B cell (primary cell): Measurements from ENCODE around the gene HSPB6. TPM values are rescaled to one million over a fixed set of nuclear protein-coding genes. Genes with fewer than 3 reads are reported as not detected.

Source experiments
- ATAC-seq: fragments of 200-7000 bp; cut with Tn5 transposase; one replicate; pipeline ENCODE4 v1.10.0; 2021; ENCODE audit warnings: low read depth, mild to moderate bottlenecking, moderate number of reproducible peaks, moderate library complexity
- CTCF ChIA-PET: fragments of 350-600 bp; sonication (Branson Sonifier 250); formaldehyde crosslinking; loops from one replicate; lab custom pipeline; 2021; ENCODE audit warnings: antibody characterized with exemption, inconsistent platforms; lab: Charles Lee
- POLR2A ChIA-PET: fragments of 350-600 bp; sonication (Branson Sonifier 250); formaldehyde crosslinking; loops from one replicate; lab custom pipeline; 2021; ENCODE audit warnings: antibody characterized with exemption; lab: Charles Lee
- DNase-seq: peaks from one replicate; pipeline ENCODE4 v3.0.0; 2013
- H2AFZ ChIP-seq: 2 replicates; pipeline ENCODE4 v1.6.1; 2012; ENCODE audit warnings: mild to moderate bottlenecking, low read depth, low read length; ENCODE audit not compliant: insufficient read depth, poor library complexity, severe bottlenecking
- H3K27ac ChIP-seq, 2 donors: 1 replicate in 1 of 2; 2 replicates in 1 of 2; pipeline ENCODE4 v1.5.1; 2012 to 2013; ENCODE audit warnings: low read length in 2 of 2, mild to moderate bottlenecking in 2 of 2, moderate library complexity in 1 of 2
- H3K27me3 ChIP-seq, 4 experiments: fragments of 200-600 bp in 1 of 4; sonication (generic) in 1 of 4; replicated peaks in 1 of 4; 1 replicate in 2 of 4; 2 replicates in 2 of 4; pipeline versions ENCODE4 v1.6.1 to v1.7.0; 2013 to 2016; ENCODE audit warnings: low read length in 3 of 4, mild to moderate bottlenecking in 2 of 4, mixed read lengths in 1 of 4, moderate library complexity in 1 of 4; ENCODE audit not compliant: insufficient read depth in 4 of 4, control insufficient read depth in 3 of 4; ENCODE audit errors: control extremely low read depth in 1 of 4
- H3K36me3 ChIP-seq, 2 experiments: replicated peaks in 1 of 2; 1 replicate in 1 of 2; 2 replicates in 1 of 2; pipeline versions ENCODE4 v1.6.1 to v1.7.1; 2013; ENCODE audit warnings: low read length in 1 of 2; ENCODE audit not compliant: insufficient read depth in 2 of 2, control insufficient read depth in 1 of 2; ENCODE audit errors: control extremely low read depth in 1 of 2, extremely low read depth in 1 of 2
- H3K4me1 ChIP-seq, 2 donors: fragments of 200-600 bp in 1 of 2; sonication (generic) in 1 of 2; 1 replicate in 1 of 2; 2 replicates in 1 of 2; pipeline versions ENCODE4 v1.5.1 to v1.6.1; 2013 to 2017; ENCODE audit warnings: low read length in 2 of 2; ENCODE audit not compliant: control insufficient read depth in 2 of 2, insufficient read depth in 2 of 2
- H3K4me2 ChIP-seq: replicated peaks from 2 replicates; pipeline ENCODE3; 2012; ENCODE audit warnings: mild to moderate bottlenecking, low read depth, low read length; ENCODE audit not compliant: poor library complexity, severe bottlenecking
- H3K4me3 ChIP-seq, 5 experiments: fragments of 200-600 bp in 1 of 5; sonication (generic) in 1 of 5; 1 replicate in 3 of 5; 2 replicates in 2 of 5; pipeline versions ENCODE4 v1.5.1 to v1.7.0; 2011 to 2016; ENCODE audit warnings: low read length in 4 of 5, mild to moderate bottlenecking in 4 of 5, low read depth in 2 of 5, control low read depth in 1 of 5, moderate library complexity in 1 of 5; ENCODE audit not compliant: insufficient read depth in 1 of 5; ENCODE audit errors: control extremely low read depth in 1 of 5, extremely low read depth in 1 of 5
- H3K79me2 ChIP-seq: fragments of 200-600 bp; sonication (generic); one replicate; pipeline ENCODE4 v1.6.0; 2016; ENCODE audit warnings: low read length; ENCODE audit not compliant: control insufficient read depth, insufficient read depth
- H3K9ac ChIP-seq: fragments of 200-600 bp; sonication (generic); 2 replicates; pipeline ENCODE4 v1.6.1; 2017; ENCODE audit warnings: mild to moderate bottlenecking, low read length, moderate library complexity
- H3K9me3 ChIP-seq, 3 donors: one replicate each; pipeline versions ENCODE4 v1.6.1 to v1.7.1; 2013; ENCODE audit warnings: low read length in 2 of 3; ENCODE audit not compliant: control insufficient read depth in 2 of 3, insufficient read depth in 1 of 3; ENCODE audit errors: control extremely low read depth in 1 of 3
- H4K20me1 ChIP-seq: 2 replicates; pipeline ENCODE4 v1.6.0; 2012; ENCODE audit warnings: mild to moderate bottlenecking, low read length; ENCODE audit not compliant: insufficient read depth, control insufficient read depth, poor library complexity, severe bottlenecking
- H3K27ac Mint-ChIP-seq: one replicate; pipeline ENCODE4 v1.8.0; 2021; ENCODE audit warnings: mixed read lengths
- H3K27me3 Mint-ChIP-seq: one replicate; pipeline ENCODE4 v1.8.0; 2021; ENCODE audit warnings: mixed read lengths
- H3K4me1 Mint-ChIP-seq: one replicate; pipeline ENCODE4 v1.8.0; 2021; ENCODE audit warnings: mixed read lengths
- H3K4me3 Mint-ChIP-seq: one replicate; pipeline ENCODE4 v1.8.0; 2021; ENCODE audit warnings: mixed read lengths
- H3K9me3 Mint-ChIP-seq: one replicate; pipeline ENCODE4 v1.8.0; 2022; ENCODE audit warnings: mixed read lengths; ENCODE audit not compliant: insufficient read depth
- EZH2 ChIP-seq: IDR thresholded peaks from 2 replicates; pipeline ENCODE4 v1.6.1; 2012; ENCODE audit warnings: borderline replicate concordance, low read depth, mild to moderate bottlenecking, moderate library complexity, low read length; ENCODE audit not compliant: insufficient read depth, poor library complexity, severe bottlenecking
- WGBS: methylation state at CpG from one replicate; pipeline ENCODE4 v1.1.5; 2013; ENCODE audit warnings: missing lambda C conversion rate; ENCODE audit not compliant: insufficient coverage; 5-methylcytosine and 5-hydroxymethylcytosine counted together
- intact Hi-C: fragments of 100-400 bp; cut with micrococcal nuclease; formaldehyde crosslinking; loops from one replicate; pipeline ENCODE4 v1.10.0; 2022
- polyA plus RNA-seq: library from polyadenylated mRNA; depleted of rRNA; stranded (reverse); fragments of >200 nt; gene quantifications from 2 replicates; pipeline ENCODE4 v1.2.3, GENCODE V29; 2012
- total RNA-seq, 2 donors: library from RNA; stranded (reverse); fragments of 120-200 nt in 1 of 2; gene quantifications; 1 replicate in 1 of 2; 2 replicates in 1 of 2; pipeline versions ENCODE4 v1.2.3 to v1.2.4, GENCODE V29; 2013 to 2022
- TF ChIP-seq, protein P1 (sequence below): fragments of 200-600 bp; IDR thresholded peaks from one replicate; pipeline ENCODE4 v1.8.0; 2022; ENCODE audit warnings: antibody characterized with exemption, mild to moderate bottlenecking

Gene HSPB6
- total and polyA plus RNA-seq, 2 donors (not counting 1 experiment from before 2014, with no cell fraction given): not detected

DNA sequence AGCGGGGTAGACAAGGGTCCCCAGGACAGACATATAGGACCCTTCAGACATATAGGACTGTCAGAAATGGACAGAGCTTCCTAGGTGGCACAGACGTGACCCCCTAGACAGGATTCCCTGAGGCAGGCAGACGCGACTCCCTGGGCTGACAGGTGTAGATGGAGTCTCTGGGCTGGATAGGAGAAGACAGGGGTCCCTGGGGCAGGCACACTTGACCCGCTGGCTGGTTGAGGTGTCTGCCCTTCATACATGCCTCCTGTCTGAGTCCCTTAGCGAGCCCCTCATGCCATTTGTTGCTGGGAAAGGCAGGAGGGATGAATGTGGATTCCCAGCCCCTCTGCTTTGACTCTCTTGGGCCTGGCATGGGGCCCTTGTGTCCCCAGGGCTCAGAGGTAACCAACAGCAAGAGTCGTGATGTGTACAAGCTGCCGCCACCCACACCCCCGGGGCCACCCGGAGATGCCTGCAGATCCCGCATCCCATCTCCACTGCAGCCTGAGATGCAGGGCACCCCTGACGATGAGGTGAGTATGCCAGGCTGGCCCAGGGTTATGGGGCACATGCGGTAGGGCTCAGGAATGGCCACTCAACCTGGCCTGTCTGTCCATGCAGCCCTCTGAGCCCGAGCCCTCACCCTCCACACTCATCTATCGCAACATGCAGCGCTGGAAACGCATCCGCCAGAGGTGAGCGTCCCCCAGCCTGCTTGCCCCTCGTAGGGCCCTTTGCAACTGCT, 3.0 kb downstream of the HSPB6 start:
- H3K27me3 Mint-ChIP-seq: peaks cover 17% of the 10 kb centered on the region
- peaks cover 0 to 20% of the 10 kb centered on the region in 2 experiments for H3K36me3 ChIP-seq
- no peak overlapping the region for H3K4me3 ChIP-seq
- peaks cover 4% of the 10 kb centered on the region for H4K20me1 ChIP-seq
- H3K4me1 ChIP-seq: peaks cover 31 to 36% of the 10 kb centered on the region in 2 donors
- H3K9me3 Mint-ChIP-seq: no peaks in the 10 kb centered on the region
- H3K9me3 ChIP-seq: peaks cover 0 to 10% (median 0%) of the 10 kb centered on the region in 3 donors
- H3K27me3 ChIP-seq: peaks cover 0 to 26% (median 10%) of the 10 kb centered on the region in 4 experiments
- H3K27ac Mint-ChIP-seq: no peak overlapping the region
- ChIA-PET POLR2A (interaction anchor here (0.6 kb wide), 1 partner anchor 591 kb away, joined by 4 read pairs; no protein-coding TSS in a partner anchor), CTCF (interaction anchor here (1.0 kb wide), 1 partner anchor 59 kb away, joined by 3 read pairs; no protein-coding TSS in a partner anchor)
- H3K4me2 ChIP-seq: no peak overlapping the region
- H3K4me3 Mint-ChIP-seq: no peak overlapping the region
- no peak overlapping the region for H3K27ac ChIP-seq
- WGBS: 95% methylated on average over 19 of the region's 20 CpGs
- H3K4me1 Mint-ChIP-seq: peaks cover 38% of the 10 kb centered on the region
- H2AFZ ChIP-seq: no peak overlapping the region
- peaks cover 25% of the 10 kb centered on the region for H3K79me2 ChIP-seq
- no peak for ATAC-seq
- no peak for DNase-seq
- TF ChIP-seq EZH2: no peak
- no peak overlapping the region for H3K9ac ChIP-seq
- intact Hi-C loops: no loop called here

DNA sequence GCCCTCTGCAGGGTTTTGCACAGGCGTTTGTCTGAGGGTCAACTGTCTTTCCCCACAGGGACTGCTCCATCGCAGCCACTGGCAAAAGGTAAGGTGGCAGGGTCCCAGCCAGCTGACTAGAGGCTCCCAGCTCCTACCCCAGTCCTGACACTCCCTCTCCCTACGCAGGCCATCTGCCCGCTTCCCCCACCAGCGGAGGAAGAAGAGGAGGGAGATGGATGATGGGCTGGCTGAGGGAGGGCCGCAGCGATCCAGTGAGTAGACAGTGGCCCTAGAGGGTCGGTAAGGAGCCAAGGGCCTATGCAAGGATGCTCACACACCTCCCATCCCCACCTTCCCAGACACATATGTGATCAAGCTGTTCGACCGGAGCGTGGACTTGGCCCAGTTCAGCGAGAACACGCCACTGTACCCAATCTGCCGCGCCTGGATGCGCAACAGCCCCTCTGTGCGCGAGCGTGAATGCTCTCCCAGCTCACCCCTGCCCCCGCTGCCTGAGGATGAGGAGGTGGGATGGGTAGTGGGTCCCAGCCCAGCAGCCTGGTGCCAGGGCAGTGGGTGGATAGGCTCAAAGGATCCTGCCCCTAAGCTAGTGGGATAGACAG, 4.0 kb downstream of the HSPB6 start:
- TF ChIP-seq EZH2: no peak
- TF ChIP-seq, protein P1, sequence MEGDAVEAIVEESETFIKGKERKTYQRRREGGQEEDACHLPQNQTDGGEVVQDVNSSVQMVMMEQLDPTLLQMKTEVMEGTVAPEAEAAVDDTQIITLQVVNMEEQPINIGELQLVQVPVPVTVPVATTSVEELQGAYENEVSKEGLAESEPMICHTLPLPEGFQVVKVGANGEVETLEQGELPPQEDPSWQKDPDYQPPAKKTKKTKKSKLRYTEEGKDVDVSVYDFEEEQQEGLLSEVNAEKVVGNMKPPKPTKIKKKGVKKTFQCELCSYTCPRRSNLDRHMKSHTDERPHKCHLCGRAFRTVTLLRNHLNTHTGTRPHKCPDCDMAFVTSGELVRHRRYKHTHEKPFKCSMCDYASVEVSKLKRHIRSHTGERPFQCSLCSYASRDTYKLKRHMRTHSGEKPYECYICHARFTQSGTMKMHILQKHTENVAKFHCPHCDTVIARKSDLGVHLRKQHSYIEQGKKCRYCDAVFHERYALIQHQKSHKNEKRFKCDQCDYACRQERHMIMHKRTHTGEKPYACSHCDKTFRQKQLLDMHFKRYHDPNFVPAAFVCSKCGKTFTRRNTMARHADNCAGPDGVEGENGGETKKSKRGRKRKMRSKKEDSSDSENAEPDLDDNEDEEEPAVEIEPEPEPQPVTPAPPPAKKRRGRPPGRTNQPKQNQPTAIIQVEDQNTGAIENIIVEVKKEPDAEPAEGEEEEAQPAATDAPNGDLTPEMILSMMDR: no peak
- Histone ChIP-seq H3K27ac (no peak overlapping the region), H3K4me3 (no peak overlapping the region), H3K9ac (no peak overlapping the region), H4K20me1 (peaks cover 4% of the 10 kb centered on the region), H2AFZ (no peak overlapping the region), H3K79me2 (peaks cover 22% of the 10 kb centered on the region), H3K27me3 (peaks cover 0 to 26% (median 10%) of the 10 kb centered on the region in 4 experiments), H3K4me1 (peaks cover 33 to 36% of the 10 kb centered on the region in 2 donors), H3K36me3 (peaks cover 0 to 20% of the 10 kb centered on the region in 2 experiments), H3K9me3 (peaks cover 0 to 10% (median 0%) of the 10 kb centered on the region in 3 donors), H3K4me2 (no peak overlapping the region)
- POLR2A ChIA-PET: interaction anchor here (0.6 to 1.1 kb wide), 2 partner anchors 12 to 590 kb away, joined by 3 to 4 read pairs; no protein-coding TSS in a partner anchor
- Mint-ChIP-seq H3K4me1 (peaks cover 41% of the 10 kb centered on the region), H3K4me3 (no peak overlapping the region), H3K27ac (no peak overlapping the region), H3K27me3 (peaks cover 17% of the 10 kb centered on the region), H3K9me3 (no peaks in the 10 kb centered on the region)
- CTCF ChIA-PET: interaction anchor here (0.5 to 2.3 kb wide), 2 partner anchors 10 to 58 kb away, joined by 3 to 6 read pairs; no protein-coding TSS in a partner anchor
- intact Hi-C loops: no loop called here
- ATAC-seq (no peak), DNase-seq (no peak)
- WGBS: 97% methylated on average over 13 of the region's 20 CpGs
